ENCODE results near the gene CALD1.

CALD1 gene

DNA sequence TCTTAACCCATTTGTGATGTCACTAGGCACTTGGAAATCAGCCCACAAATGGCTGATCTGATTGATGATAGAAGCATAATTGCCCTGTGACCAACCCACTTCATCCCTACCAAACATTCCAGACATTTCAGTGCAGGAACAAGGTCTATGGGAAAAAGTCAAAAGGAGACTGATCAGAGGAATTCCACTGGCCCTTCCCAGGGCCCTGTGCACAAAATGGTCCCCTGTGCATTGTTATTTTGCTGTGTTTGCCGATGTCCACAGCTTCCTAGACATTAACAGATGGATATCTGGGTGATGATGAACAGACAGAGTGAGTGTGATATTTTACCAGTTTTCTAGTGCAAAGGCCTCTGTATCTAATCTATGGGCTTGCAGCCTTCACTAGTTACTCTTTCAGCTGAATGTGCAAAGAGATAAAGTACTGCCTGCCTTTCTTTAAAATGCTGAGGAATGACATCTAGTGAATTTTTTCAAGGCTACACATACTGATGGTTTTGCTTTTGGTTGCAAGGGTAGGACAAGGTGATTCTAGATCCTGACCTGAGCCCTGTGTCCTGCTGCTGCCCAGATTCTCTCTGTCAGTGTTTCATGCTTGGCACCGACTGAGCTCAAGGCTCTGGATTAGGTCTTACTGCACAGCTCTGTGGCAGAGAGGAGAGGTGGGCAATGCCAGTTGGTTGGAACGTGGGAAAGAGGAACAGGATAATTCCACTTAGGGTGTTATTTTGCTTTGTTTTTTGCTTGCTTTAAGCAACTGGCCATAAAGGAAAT, 55.4 kb downstream of the CALD1 start:
- H3K9me3 ChIP-seq (ENCODE audit: control insufficient read depth, low read length) = no peaks in the 10 kb centered on the region
- H3K36me3 ChIP-seq (ENCODE audit: control insufficient read depth, insufficient read depth, low read length) = no peaks in the 10 kb centered on the region
- 90 to 93% methylated on average over 3 of the region's 3 CpGs for WGBS, 2 experiments
- H3K4me1 ChIP-seq (ENCODE audit: control insufficient read depth, insufficient read depth, low read length) = no peaks in the 10 kb centered on the region
- no peaks in the 10 kb centered on the region for H3K27me3 ChIP-seq (ENCODE audit: control insufficient read depth, insufficient read depth, low read length, poor library complexity, severe bottlenecking)
- H3K27ac ChIP-seq (ENCODE audit: insufficient read depth, low read depth, low read length, poor library complexity, severe bottlenecking) = no peak overlapping the region
- H3K4me3 ChIP-seq (ENCODE audit: insufficient read depth, low read depth, low read length) = no peak overlapping the region

DNA sequence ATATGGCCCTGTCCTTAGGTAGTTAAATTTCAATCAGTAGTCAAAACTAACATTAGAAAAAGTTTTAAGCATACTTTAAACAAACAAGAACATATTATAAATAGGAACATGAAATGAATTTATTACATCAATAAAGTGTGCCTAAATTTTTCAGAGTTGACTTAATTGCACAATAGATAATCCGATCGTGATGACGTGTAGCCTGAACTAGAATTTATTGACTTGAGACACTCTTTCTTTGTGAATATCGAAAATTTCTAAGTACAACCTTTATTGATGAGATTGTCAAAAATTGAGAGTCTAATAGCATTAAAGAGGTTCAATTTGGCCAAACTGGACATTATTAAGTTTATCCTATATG, 56.0 kb downstream of the CALD1 start:
- Histone ChIP-seq H3K27ac (ENCODE audit: insufficient read depth, low read depth, low read length, poor library complexity, severe bottlenecking) (no peak overlapping the region), H3K27me3 (ENCODE audit: control insufficient read depth, insufficient read depth, low read length, poor library complexity, severe bottlenecking) (no peaks in the 10 kb centered on the region), H3K36me3 (ENCODE audit: control insufficient read depth, insufficient read depth, low read length) (no peaks in the 10 kb centered on the region), H3K4me3 (ENCODE audit: insufficient read depth, low read depth, low read length) (no peak overlapping the region), H3K9me3 (ENCODE audit: control insufficient read depth, low read length) (no peaks in the 10 kb centered on the region), H3K4me1 (ENCODE audit: control insufficient read depth, insufficient read depth, low read length) (no peaks in the 10 kb centered on the region)
- WGBS, 2 experiments = 97 to 99% methylated on average over 4 of the region's 4 CpGs

DNA sequence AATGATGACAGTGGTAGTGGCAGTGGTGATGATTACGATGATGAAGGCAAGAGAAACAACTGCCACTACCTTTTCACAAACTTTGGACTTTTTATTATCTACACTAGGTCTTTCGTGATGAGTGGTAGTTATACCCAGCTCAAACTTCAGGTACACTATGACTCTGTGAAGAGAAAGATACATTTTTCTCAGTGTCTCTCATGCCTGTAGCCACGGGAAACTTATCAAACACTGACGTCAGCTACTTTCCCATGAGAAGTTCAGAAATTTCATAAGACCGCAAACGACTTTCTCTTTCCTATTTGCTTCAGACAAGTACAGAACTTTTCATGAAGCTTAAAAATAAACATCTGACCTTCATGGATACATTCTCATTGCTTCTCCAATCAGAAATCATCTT, 57.0 kb downstream of the CALD1 start:
- Histone ChIP-seq H3K36me3 (ENCODE audit: control insufficient read depth, insufficient read depth, low read length) (no peaks in the 10 kb centered on the region), H3K27ac (ENCODE audit: insufficient read depth, low read depth, low read length, poor library complexity, severe bottlenecking) (no peak overlapping the region), H3K4me1 (ENCODE audit: control insufficient read depth, insufficient read depth, low read length) (no peaks in the 10 kb centered on the region), H3K9me3 (ENCODE audit: control insufficient read depth, low read length) (no peaks in the 10 kb centered on the region), H3K4me3 (ENCODE audit: insufficient read depth, low read depth, low read length) (no peak overlapping the region), H3K27me3 (ENCODE audit: control insufficient read depth, insufficient read depth, low read length, poor library complexity, severe bottlenecking) (no peaks in the 10 kb centered on the region)
- 94 to 95% methylated on average over 5 of the region's 6 CpGs for WGBS, 2 experiments

DNA sequence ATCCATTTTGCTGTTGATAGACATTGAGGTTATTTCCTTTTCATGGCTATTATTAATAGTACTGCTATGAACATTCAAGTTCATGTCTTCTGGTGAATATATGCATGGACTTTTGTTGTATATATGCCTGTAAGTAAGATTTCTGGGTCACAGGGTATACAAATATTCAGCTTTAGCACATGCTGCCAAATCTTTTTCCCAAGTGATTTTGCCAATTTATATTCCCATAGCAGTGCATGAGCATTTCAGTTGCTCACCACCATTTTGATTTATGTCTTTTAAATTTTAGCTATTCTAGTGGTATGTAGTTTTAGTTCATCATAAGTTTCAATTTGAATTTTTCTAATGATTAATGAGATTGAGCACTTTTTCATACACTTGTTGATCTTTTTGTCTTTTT, 59.9 kb downstream of the CALD1 start:
- no peak overlapping the region for H3K4me3 ChIP-seq (ENCODE audit: insufficient read depth, low read depth, low read length)
- H3K4me1 ChIP-seq (ENCODE audit: control insufficient read depth, insufficient read depth, low read length) = no peaks in the 10 kb centered on the region
- no peaks in the 10 kb centered on the region for H3K9me3 ChIP-seq (ENCODE audit: control insufficient read depth, low read length)
- no peaks in the 10 kb centered on the region for H3K36me3 ChIP-seq (ENCODE audit: control insufficient read depth, insufficient read depth, low read length)
- H3K27me3 ChIP-seq (ENCODE audit: control insufficient read depth, insufficient read depth, low read length, poor library complexity, severe bottlenecking) = no peaks in the 10 kb centered on the region
- no peak overlapping the region for H3K27ac ChIP-seq (ENCODE audit: insufficient read depth, low read depth, low read length, poor library complexity, severe bottlenecking)

DNA sequence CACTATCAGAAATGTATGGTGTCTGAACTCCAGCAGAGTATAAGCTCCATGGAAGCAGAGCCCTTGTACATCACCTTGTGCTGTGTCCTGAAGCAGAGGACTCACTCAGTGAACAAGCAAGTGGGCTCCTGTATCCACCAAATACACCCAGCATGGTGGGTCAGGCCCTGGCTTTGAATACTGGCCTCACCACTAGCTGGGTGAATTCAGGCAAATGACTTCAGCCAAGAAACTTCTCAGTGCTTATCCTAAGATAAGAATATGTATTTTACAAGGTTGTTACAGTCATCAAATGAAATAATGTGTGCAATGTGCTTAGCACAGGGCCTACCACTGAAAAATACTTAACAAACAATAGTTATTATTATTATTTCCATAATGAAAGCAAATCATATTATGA, 62.6 kb downstream of the CALD1 start:
- Histone ChIP-seq H3K36me3 (ENCODE audit: control insufficient read depth, insufficient read depth, low read length) (no peaks in the 10 kb centered on the region), H3K4me3 (ENCODE audit: insufficient read depth, low read depth, low read length) (no peak overlapping the region), H3K27ac (ENCODE audit: insufficient read depth, low read depth, low read length, poor library complexity, severe bottlenecking) (no peak overlapping the region), H3K4me1 (ENCODE audit: control insufficient read depth, insufficient read depth, low read length) (no peaks in the 10 kb centered on the region), H3K27me3 (ENCODE audit: control insufficient read depth, insufficient read depth, low read length, poor library complexity, severe bottlenecking) (no peaks in the 10 kb centered on the region), H3K9me3 (ENCODE audit: control insufficient read depth, low read length) (no peaks in the 10 kb centered on the region)

DNA sequence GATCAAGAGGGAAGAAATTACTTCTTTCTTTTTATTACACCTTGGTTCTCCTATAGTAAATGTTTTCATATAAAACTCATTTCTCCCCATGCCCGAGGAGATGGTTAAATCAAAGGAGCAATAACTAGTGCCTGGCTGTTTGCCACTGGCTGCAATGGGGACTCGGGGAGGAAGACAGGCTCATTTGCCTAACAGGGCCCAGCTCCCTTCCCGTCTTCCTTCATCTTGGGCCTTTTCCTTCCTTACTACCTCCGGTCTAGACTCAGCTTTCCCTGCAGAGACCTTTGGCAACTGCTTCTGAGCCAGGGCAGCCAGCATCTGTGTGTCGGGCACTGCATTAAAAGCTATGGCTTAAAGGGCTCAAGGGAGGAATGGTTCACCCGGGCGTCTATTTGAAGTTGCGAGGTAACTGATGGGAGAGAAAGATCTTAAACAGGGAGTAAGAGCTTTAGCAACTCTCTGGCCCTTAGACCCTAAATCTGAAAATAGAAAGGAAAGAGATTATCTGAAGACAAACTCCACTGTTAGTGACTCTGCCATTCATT, 63.5 kb downstream of the CALD1 start:
- Histone ChIP-seq H3K27me3 (ENCODE audit: control insufficient read depth, insufficient read depth, low read length, poor library complexity, severe bottlenecking) (no peaks in the 10 kb centered on the region), H3K36me3 (ENCODE audit: control insufficient read depth, insufficient read depth, low read length) (no peaks in the 10 kb centered on the region), H3K27ac (ENCODE audit: insufficient read depth, low read depth, low read length, poor library complexity, severe bottlenecking) (no peak overlapping the region), H3K4me3 (ENCODE audit: insufficient read depth, low read depth, low read length) (no peak overlapping the region), H3K4me1 (ENCODE audit: control insufficient read depth, insufficient read depth, low read length) (no peaks in the 10 kb centered on the region), H3K9me3 (ENCODE audit: control insufficient read depth, low read length) (no peaks in the 10 kb centered on the region)
- 90 to 91% methylated on average over 8 of the region's 8 CpGs for WGBS, 2 experiments

DNA sequence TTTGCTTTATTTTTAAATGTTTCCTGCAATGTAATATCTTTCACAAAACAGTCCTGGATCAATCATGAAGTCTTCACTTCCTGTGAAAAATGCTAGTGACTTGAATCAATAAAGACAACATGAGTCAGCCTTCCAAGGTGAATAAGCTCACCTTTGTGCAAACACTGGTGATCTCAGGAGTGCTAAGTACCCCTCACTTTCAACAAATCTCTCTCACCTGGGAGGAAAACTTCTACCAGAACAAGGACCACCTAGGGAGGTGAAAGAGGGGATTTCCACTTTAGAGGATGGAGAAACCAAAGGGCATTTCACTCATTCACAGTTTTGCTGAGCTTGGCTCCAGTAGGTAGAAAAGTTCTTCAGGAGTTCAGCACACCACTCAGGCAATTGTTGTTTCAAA, 64.8 kb downstream of the CALD1 start:
- H3K27ac ChIP-seq (ENCODE audit: insufficient read depth, low read depth, low read length, poor library complexity, severe bottlenecking) = no peak overlapping the region
- no peaks in the 10 kb centered on the region for H3K36me3 ChIP-seq (ENCODE audit: control insufficient read depth, insufficient read depth, low read length)

DNA sequence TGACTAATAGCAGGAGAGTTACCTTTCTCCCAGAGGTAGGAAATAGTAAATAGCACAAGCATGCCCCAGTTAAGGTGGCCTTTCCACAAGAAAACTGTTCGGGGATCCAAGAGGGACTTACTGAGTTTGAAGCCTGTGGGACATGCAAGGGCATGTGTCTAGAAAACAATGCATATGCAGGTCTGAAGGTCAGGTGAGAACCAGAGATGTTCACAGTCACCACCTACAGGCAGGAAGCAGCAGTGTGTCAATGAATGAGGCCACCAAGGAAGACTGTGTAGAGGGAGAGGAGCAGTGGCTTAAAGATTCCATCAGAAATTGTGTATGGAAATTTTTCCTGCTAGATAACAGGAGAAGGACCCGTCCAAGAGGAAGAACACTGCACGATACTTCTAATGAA, 66.0 kb downstream of the CALD1 start:
- H3K4me3 ChIP-seq (ENCODE audit: insufficient read depth, low read depth, low read length) = no peak overlapping the region
- H3K36me3 ChIP-seq (ENCODE audit: control insufficient read depth, insufficient read depth, low read length) = no peaks in the 10 kb centered on the region
- H3K9me3 ChIP-seq (ENCODE audit: control insufficient read depth, low read length) = no peaks in the 10 kb centered on the region
- no peak overlapping the region for H3K27ac ChIP-seq (ENCODE audit: insufficient read depth, low read depth, low read length, poor library complexity, severe bottlenecking)
- WGBS, 2 experiments = 78 to 80% methylated on average over 3 of the region's 3 CpGs
- no peaks in the 10 kb centered on the region for H3K27me3 ChIP-seq (ENCODE audit: control insufficient read depth, insufficient read depth, low read length, poor library complexity, severe bottlenecking)
- H3K4me1 ChIP-seq (ENCODE audit: control insufficient read depth, insufficient read depth, low read length) = no peaks in the 10 kb centered on the region

More for the DNA sequence above, 64.8 kb downstream of the CALD1 start:
- H3K4me3 ChIP-seq (ENCODE audit: insufficient read depth, low read depth, low read length) = no peak overlapping the region
- no peaks in the 10 kb centered on the region for H3K9me3 ChIP-seq (ENCODE audit: control insufficient read depth, low read length)
- no peaks in the 10 kb centered on the region for H3K27me3 ChIP-seq (ENCODE audit: control insufficient read depth, insufficient read depth, low read length, poor library complexity, severe bottlenecking)
- H3K4me1 ChIP-seq (ENCODE audit: control insufficient read depth, insufficient read depth, low read length) = no peaks in the 10 kb centered on the region

DNA sequence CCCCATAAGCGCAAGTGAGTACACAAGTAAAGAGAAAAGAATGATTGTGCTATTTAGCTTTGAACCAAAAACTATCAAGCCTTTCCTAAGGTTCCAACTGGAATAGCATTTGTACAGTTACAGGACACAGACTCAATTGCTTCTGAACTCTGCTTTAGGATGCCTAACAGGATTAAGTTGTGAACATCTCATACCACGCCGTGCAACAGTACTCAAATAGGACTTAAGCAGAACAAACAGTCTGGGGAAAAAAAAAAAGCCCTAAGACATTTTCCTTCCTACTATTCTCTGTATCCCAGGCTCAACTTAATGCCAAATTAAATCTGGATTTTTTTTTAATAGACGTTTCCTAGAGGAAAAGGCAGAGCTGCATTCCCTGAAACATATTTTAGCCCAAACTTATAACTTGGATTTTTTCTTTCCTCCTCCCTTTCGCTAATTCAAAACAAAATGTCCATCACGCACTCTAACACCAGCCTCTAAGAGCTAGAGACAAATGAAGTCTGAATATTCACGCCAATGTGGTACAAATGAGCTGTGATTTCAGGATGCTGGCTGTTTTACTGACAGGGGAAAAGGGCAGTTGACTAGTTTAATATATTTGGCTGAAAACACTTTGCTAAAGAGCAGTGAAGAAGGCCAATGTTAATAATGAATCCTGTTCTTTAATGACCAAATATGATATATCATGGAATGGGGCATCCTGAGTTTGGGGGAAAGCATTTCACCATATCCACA, 68.6 kb downstream of the CALD1 start:
- Histone ChIP-seq H3K36me3 (ENCODE audit: control insufficient read depth, insufficient read depth, low read length) (no peaks in the 10 kb centered on the region), H3K9me3 (ENCODE audit: control insufficient read depth, low read length) (no peaks in the 10 kb centered on the region), H3K27me3 (ENCODE audit: control insufficient read depth, insufficient read depth, low read length, poor library complexity, severe bottlenecking) (no peaks in the 10 kb centered on the region), H3K4me3 (ENCODE audit: insufficient read depth, low read depth, low read length) (no peak overlapping the region), H3K27ac (ENCODE audit: insufficient read depth, low read depth, low read length, poor library complexity, severe bottlenecking) (no peak overlapping the region), H3K4me1 (ENCODE audit: control insufficient read depth, insufficient read depth, low read length) (no peaks in the 10 kb centered on the region)
- WGBS, 2 experiments = 88 to 89% methylated on average over 6 to 7 of the region's 7 CpGs

DNA sequence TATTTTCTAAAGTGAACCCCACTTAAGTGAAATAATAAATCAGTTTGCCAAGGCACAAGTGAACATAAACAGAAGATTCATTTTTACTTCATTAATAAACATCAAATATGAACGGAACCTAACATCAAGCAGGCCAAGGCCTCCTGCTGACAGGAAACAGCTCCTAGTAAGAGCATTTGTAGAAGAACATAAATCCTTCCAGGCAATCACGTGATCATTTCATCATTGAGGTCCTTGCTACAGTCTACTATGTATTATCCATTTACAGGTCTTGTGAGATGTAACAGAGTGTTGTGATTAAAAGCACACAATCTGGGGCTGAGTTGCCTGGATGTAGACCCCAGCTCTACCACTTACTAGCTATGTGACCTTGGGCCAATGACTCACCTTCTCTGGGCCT, 70.6 kb downstream of the CALD1 start:
- H3K27me3 ChIP-seq (ENCODE audit: control insufficient read depth, insufficient read depth, low read length, poor library complexity, severe bottlenecking) = no peaks in the 10 kb centered on the region
- no peaks in the 10 kb centered on the region for H3K9me3 ChIP-seq (ENCODE audit: control insufficient read depth, low read length)
- no peak overlapping the region for H3K4me3 ChIP-seq (ENCODE audit: insufficient read depth, low read depth, low read length)
- no peaks in the 10 kb centered on the region for H3K36me3 ChIP-seq (ENCODE audit: control insufficient read depth, insufficient read depth, low read length)
- WGBS, 2 experiments = 94 to 95% methylated on average over 2 of the region's 2 CpGs
- no peaks in the 10 kb centered on the region for H3K4me1 ChIP-seq (ENCODE audit: control insufficient read depth, insufficient read depth, low read length)
- no peak overlapping the region for H3K27ac ChIP-seq (ENCODE audit: insufficient read depth, low read depth, low read length, poor library complexity, severe bottlenecking)

Measured in ectodermal cell (in vitro differentiated cells).